ENCODE measurements around the gene ILDR1. TPM values are rescaled to one million over a fixed set of nuclear protein-coding genes. Genes with fewer than 3 reads are reported as not detected.
"Not testable (repeated sequence)": the region's sequence is repeated elsewhere in the genome, so short reads cannot be mapped to it uniquely, and the experiment has no call there.

Gene ILDR1
- total and polyA plus RNA-seq, 2 of the 8 experiments (the other 6 are each of a cell fraction or from before 2014, with no cell fraction given), result 1.8 TPM

GRCh38 chr3:122047773-122048172, 25.7 kb upstream of the ILDR1 start:
- 0 out of 8 replicates have a peak overlapping the region, but pooled peaks of 1 of the 4 experiments have one; percentile 1 for H3K4me3 ChIP-seq (ENCODE audit: extremely low read depth in 1 of 4, insufficient read depth in 2 of 4, low read depth in 3 of 4, low read length in 4 of 4)
- H3K9me3 ChIP-seq (ENCODE audit: insufficient read depth in 2 of 2, low read depth in 1 of 2, low read length in 1 of 2); H3K14ac ChIP-seq (ENCODE audit: insufficient read length); H4K8ac ChIP-seq (ENCODE audit: extremely low read depth, insufficient read depth, low read length); H3K4me2 ChIP-seq (ENCODE audit: insufficient read depth in 1 of 2, low read depth in 2 of 2, low read length in 2 of 2); H3K79me2 ChIP-seq (ENCODE audit: control insufficient read depth in 1 of 2, insufficient read depth in 2 of 2, low read length in 2 of 2); H3K36me3 ChIP-seq (ENCODE audit: control insufficient read depth in 2 of 4, insufficient read depth in 4 of 4, low read length in 3 of 4); H2BK20ac ChIP-seq (ENCODE audit: low read length); H2AK5ac ChIP-seq (ENCODE audit: low read depth, low read length); H3K18ac ChIP-seq (ENCODE audit: extremely low read depth, low read length); POLR2A ChIA-PET (ENCODE audit: partially characterized antibody); CTCF ChIA-PET (ENCODE audit: partially characterized antibody); H3K27ac ChIP-seq (ENCODE audit: low read depth, low read length); H2BK120ac ChIP-seq (replicated peaks; ENCODE audit: low read depth, low read length); H3K27me3 ChIP-seq (replicated peaks in 1 of 4; ENCODE audit: control insufficient read depth in 3 of 4, extremely low read depth in 1 of 4, insufficient read depth in 3 of 4, low read length in 3 of 4); H2BK12ac ChIP-seq (ENCODE audit: low read depth, low read length); H4K91ac ChIP-seq (replicated peaks; ENCODE audit: insufficient read length, low read length); H3K4me1 ChIP-seq (replicated peaks in 1 of 4; ENCODE audit: control insufficient read depth in 3 of 4, insufficient read depth in 4 of 4, low read length in 3 of 4); H3K79me1 ChIP-seq (ENCODE audit: low read depth, low read length); DNase-seq (ENCODE audit: low read depth in 1 of 2, low spot score in 2 of 2); H3K9ac ChIP-seq (replicated peaks in 1 of 4; ENCODE audit: extremely low read depth in 1 of 4, low read depth in 3 of 4, low read length in 3 of 4); H2BK5ac ChIP-seq (ENCODE audit: low read depth, low read length); H4K5ac ChIP-seq (ENCODE audit: insufficient read length, low read depth, low read length); FAIRE-seq; H3K4ac ChIP-seq (replicated peaks; ENCODE audit: insufficient read length, low read depth, low read length); H4K20me1 ChIP-seq (replicated peaks in 1 of 2; ENCODE audit: control insufficient read depth in 1 of 2, insufficient read depth in 2 of 2, low read length in 2 of 2); H3K56ac ChIP-seq (replicated peaks; ENCODE audit: insufficient read length, low read depth, low read length); H3K23me2 ChIP-seq (ENCODE audit: low read depth, low read length); H2BK15ac ChIP-seq (ENCODE audit: low read length); H3K23ac ChIP-seq (ENCODE audit: insufficient read length): not testable (repeated sequence)
- H2AFZ ChIP-seq (ENCODE audit: low read length), result peak overlapping the region; percentile 44; the same call in 1 of the 2 replicates
- 98% methylated on average over 8 of the region's 11 CpGs; no CpG with 5 or more reads in 1 of the 2 experiments for WGBS, 2 experiments (ENCODE audit: extremely low coverage in 1 of 2, insufficient coverage in 1 of 2, insufficient read length in 1 of 2, insufficient replicate concordance in 2 of 2, low coverage in 1 of 2, low lambda C conversion rate in 2 of 2, missing lambda C conversion rate in 1 of 2)

- H2BK5ac ChIP-seq (ENCODE audit: low read depth, low read length); CTCF ChIA-PET (ENCODE audit: partially characterized antibody); H2AFZ ChIP-seq (ENCODE audit: low read length); H3K36me3 ChIP-seq (ENCODE audit: control insufficient read depth in 2 of 4, insufficient read depth in 4 of 4, low read length in 3 of 4); H3K4me1 ChIP-seq (replicated peaks in 1 of 4; ENCODE audit: control insufficient read depth in 3 of 4, insufficient read depth in 4 of 4, low read length in 3 of 4); H3K18ac ChIP-seq (ENCODE audit: extremely low read depth, low read length); H4K8ac ChIP-seq (ENCODE audit: extremely low read depth, insufficient read depth, low read length); H4K20me1 ChIP-seq (replicated peaks in 1 of 2; ENCODE audit: control insufficient read depth in 1 of 2, insufficient read depth in 2 of 2, low read length in 2 of 2); H3K79me2 ChIP-seq (ENCODE audit: control insufficient read depth in 1 of 2, insufficient read depth in 2 of 2, low read length in 2 of 2); H2BK12ac ChIP-seq (ENCODE audit: low read depth, low read length); H4K5ac ChIP-seq (ENCODE audit: insufficient read length, low read depth, low read length); H3K4ac ChIP-seq (replicated peaks; ENCODE audit: insufficient read length, low read depth, low read length); H3K9me3 ChIP-seq (ENCODE audit: insufficient read depth in 2 of 2, low read depth in 1 of 2, low read length in 1 of 2); H4K91ac ChIP-seq (replicated peaks; ENCODE audit: insufficient read length, low read length); H3K79me1 ChIP-seq (ENCODE audit: low read depth, low read length); H2BK15ac ChIP-seq (ENCODE audit: low read length); H3K23me2 ChIP-seq (ENCODE audit: low read depth, low read length); POLR2A ChIA-PET (ENCODE audit: partially characterized antibody); H3K23ac ChIP-seq (ENCODE audit: insufficient read length); H3K14ac ChIP-seq (ENCODE audit: insufficient read length); H3K9ac ChIP-seq (replicated peaks in 1 of 4; ENCODE audit: extremely low read depth in 1 of 4, low read depth in 3 of 4, low read length in 3 of 4); H3K4me3 ChIP-seq (ENCODE audit: extremely low read depth in 1 of 4, insufficient read depth in 2 of 4, low read depth in 3 of 4, low read length in 4 of 4); H2AK5ac ChIP-seq (ENCODE audit: low read depth, low read length); H3K27me3 ChIP-seq (replicated peaks in 1 of 4; ENCODE audit: control insufficient read depth in 3 of 4, extremely low read depth in 1 of 4, insufficient read depth in 3 of 4, low read length in 3 of 4); FAIRE-seq; H2BK20ac ChIP-seq (ENCODE audit: low read length); H2BK120ac ChIP-seq (replicated peaks; ENCODE audit: low read depth, low read length); DNase-seq (ENCODE audit: low read depth in 1 of 2, low spot score in 2 of 2); H3K27ac ChIP-seq (ENCODE audit: low read depth, low read length); H3K4me2 ChIP-seq (ENCODE audit: insufficient read depth in 1 of 2, low read depth in 2 of 2, low read length in 2 of 2); H3K56ac ChIP-seq (replicated peaks; ENCODE audit: insufficient read length, low read depth, low read length): not testable (repeated sequence)
- WGBS, 2 experiments (ENCODE audit: extremely low coverage in 1 of 2, insufficient coverage in 1 of 2, insufficient read length in 1 of 2, insufficient replicate concordance in 2 of 2, low coverage in 1 of 2, low lambda C conversion rate in 2 of 2, missing lambda C conversion rate in 1 of 2), result 85% methylated on average over 8 of the region's 16 CpGs; no CpG with 5 or more reads in 1 of the 2 experiments
Observed at GRCh38 chr3:122047296-122047695, 25.2 kb upstream of the ILDR1 start.

All from H1 (cell line).